CD4-positive, alpha-beta T cell (primary cell): ENCODE results near the gene LRRK2. TPM values are rescaled to one million over a fixed set of nuclear protein-coding genes. Genes with fewer than 3 reads are reported as not detected.

Source experiments
- ATAC-seq: fragments of 200-7000 bp; cut with Tn5 transposase; one replicate; pipeline ENCODE4 v1.10.0; 2022; ENCODE audit warnings: mild to moderate bottlenecking; ENCODE audit not compliant: poor library complexity
- CTCF ChIA-PET: fragments of 350-600 bp; sonication (Branson Sonifier 250); formaldehyde crosslinking; loops from one replicate; lab custom pipeline; 2021; ENCODE audit warnings: antibody characterized with exemption, inconsistent platforms; lab: Charles Lee
- POLR2A ChIA-PET: fragments of 350-600 bp; sonication (Branson Sonifier 250); formaldehyde crosslinking; loops from one replicate; lab custom pipeline; 2021; ENCODE audit warnings: antibody characterized with exemption, inconsistent platforms; lab: Charles Lee
- DNase-seq, 14 experiments: peaks; one replicate each; pipeline ENCODE4 v3.0.0-alpha.2; 2013 to 2020; ENCODE audit warnings: mixed read lengths in 2 of 14
- H3K27ac ChIP-seq, 2 donors: one replicate each; pipeline versions ENCODE4 v1.5.1 to v1.7.0; 2013; ENCODE audit warnings: low read length in 2 of 2, low read depth in 1 of 2, mild to moderate bottlenecking in 1 of 2
- H3K27me3 ChIP-seq, 2 experiments: 1 replicate in 1 of 2; 2 replicates in 1 of 2; pipeline versions ENCODE4 v1.6.1 to v1.7.0; 2013; ENCODE audit warnings: low read length in 2 of 2, control low read depth in 1 of 2, mild to moderate bottlenecking in 1 of 2, moderate library complexity in 1 of 2; ENCODE audit not compliant: insufficient read depth in 2 of 2, control insufficient read depth in 1 of 2
- H3K36me3 ChIP-seq: one replicate; pipeline ENCODE4 v1.6.1; 2013; ENCODE audit warnings: low read length, control low read depth; ENCODE audit not compliant: insufficient read depth
- H3K4me1 ChIP-seq: one replicate; pipeline ENCODE4 v1.6.1; 2013; ENCODE audit warnings: low read length, control low read depth; ENCODE audit not compliant: insufficient read depth
- H3K4me3 ChIP-seq: one replicate; pipeline ENCODE4 v1.5.1; 2013; ENCODE audit warnings: mild to moderate bottlenecking, low read length, moderate library complexity
- H3K9me3 ChIP-seq, 2 experiments: 1 replicate in 1 of 2; 2 replicates in 1 of 2; pipeline versions ENCODE4 v1.6.1 to v1.7.0; 2013; ENCODE audit warnings: low read length in 2 of 2, mild to moderate bottlenecking in 2 of 2, control low read depth in 1 of 2, moderate library complexity in 1 of 2; ENCODE audit not compliant: control insufficient read depth in 1 of 2, insufficient read depth in 1 of 2
- H3K27ac Mint-ChIP-seq: one replicate; pipeline ENCODE4 v1.8.0; 2020; ENCODE audit warnings: mixed read lengths
- H3K27me3 Mint-ChIP-seq: one replicate; pipeline ENCODE4 v1.8.0; 2021; ENCODE audit warnings: mixed read lengths
- H3K36me3 Mint-ChIP-seq: one replicate; pipeline ENCODE4 v1.8.0; 2021; ENCODE audit warnings: low read depth, mixed read lengths
- H3K4me1 Mint-ChIP-seq: one replicate; pipeline ENCODE4 v1.8.0; 2021; ENCODE audit warnings: low read depth, mixed read lengths
- H3K4me3 Mint-ChIP-seq: one replicate; pipeline ENCODE4 v1.8.0; 2020; ENCODE audit warnings: mild to moderate bottlenecking, mixed read lengths
- H3K9me3 Mint-ChIP-seq: one replicate; pipeline ENCODE4 v1.8.0; 2020; ENCODE audit warnings: mixed read lengths
- CTCF ChIP-seq: fragments of 200-600 bp; IDR thresholded peaks from one replicate; pipeline ENCODE4 v1.8.0; 2022; ENCODE audit warnings: antibody characterized with exemption, mild to moderate bottlenecking
- intact Hi-C, 2 experiments: fragments of 100-400 bp; cut with DNase I in 1 of 2; cut with micrococcal nuclease in 1 of 2; formaldehyde crosslinking; loops; one replicate each; pipeline versions ENCODE4 v1.15.1 to v1.9.0; 2023 to 2025; cut with DNase I, micrococcal nuclease
- total RNA-seq, 174 experiments: library from RNA in 2 of 174; stranded (reverse) in 2 of 174; gene quantifications; one replicate each; pipeline ENCODE4 v1.2.3 and lab custom pipeline; 2021 to 2026

The LRRK2 gene
- total RNA-seq, 2 experiments from 2014 or later: 0.42 to 0.60 TPM

GRCh38 chr12:40178701-40179100 is 46.1 kb upstream of the LRRK2 start:
- Histone ChIP-seq H3K9me3 (no peaks in the 10 kb centered on the region), H3K27ac (no peak overlapping the region), H3K4me3 (no peak overlapping the region), H3K27me3 (no peaks in the 10 kb centered on the region), H3K36me3 (no peaks in the 10 kb centered on the region), H3K4me1 (peaks cover 6% of the 10 kb centered on the region)
- Mint-ChIP-seq H3K9me3 (no peaks in the 10 kb centered on the region), H3K4me3 (no peak overlapping the region), H3K27me3 (no peaks in the 10 kb centered on the region), H3K4me1 (peaks cover 7% of the 10 kb centered on the region), H3K27ac (no peak overlapping the region), H3K36me3 (no peaks in the 10 kb centered on the region)
- TF ChIP-seq CTCF: no peak
- DNase-seq: no peak
- intact Hi-C loops: no loop called here
- ATAC-seq: no peak
- ChIA-PET POLR2A (no interaction called here), CTCF (interaction anchor here (1.2 kb wide), 1 partner anchor 12 kb away, joined by 3 read pairs; no protein-coding TSS in a partner anchor)

- no peak overlapping the region for H3K27ac Mint-ChIP-seq
- ATAC-seq: no peak
- intact Hi-C loops: no loop called here
These were observed 43.3 kb upstream of the LRRK2 start for GRCh38 chr12:40181490-40181889.

GRCh38 chr12:40183715-40184114 is 41.1 kb upstream of the LRRK2 start:
- Histone ChIP-seq H3K9me3 (peaks cover 0 to 3% of the 10 kb centered on the region in 2 experiments), H3K27ac (no peak overlapping the region), H3K4me3 (no peak overlapping the region), H3K4me1 (peaks cover 6% of the 10 kb centered on the region), H3K27me3 (no peaks in the 10 kb centered on the region), H3K36me3 (no peaks in the 10 kb centered on the region)
- intact Hi-C loops: no loop called here
- DNase-seq: no peak
- ChIA-PET CTCF (no interaction called here), POLR2A (no interaction called here)
- H3K4me1 Mint-ChIP-seq: peaks cover 7% of the 10 kb centered on the region
- H3K27ac Mint-ChIP-seq: no peak overlapping the region
- H3K9me3 Mint-ChIP-seq: no peaks in the 10 kb centered on the region
- H3K4me3 Mint-ChIP-seq: no peak overlapping the region
- ATAC-seq: no peak
- no peaks in the 10 kb centered on the region for H3K27me3 Mint-ChIP-seq
- no peak for TF ChIP-seq CTCF
- no peaks in the 10 kb centered on the region for H3K36me3 Mint-ChIP-seq

More at GRCh38 chr12:40181490-40181889, 43.3 kb upstream of the LRRK2 start:
- Mint-ChIP-seq H3K4me1 (peaks cover 7% of the 10 kb centered on the region), H3K27me3 (no peaks in the 10 kb centered on the region), H3K4me3 (no peak overlapping the region), H3K9me3 (no peaks in the 10 kb centered on the region), H3K36me3 (no peaks in the 10 kb centered on the region)
- Histone ChIP-seq H3K27me3 (no peaks in the 10 kb centered on the region), H3K4me3 (no peak overlapping the region), H3K36me3 (no peaks in the 10 kb centered on the region), H3K27ac (no peak overlapping the region), H3K9me3 (no peaks in the 10 kb centered on the region), H3K4me1 (peaks cover 6% of the 10 kb centered on the region)
- TF ChIP-seq CTCF: no peak
- ChIA-PET POLR2A (no interaction called here), CTCF (no interaction called here)
- DNase-seq: peak in 2 of 14 experiments; percentile 15 to 47
